Endodermal cell (in vitro differentiated cells): ENCODE measurements around the gene DDAH1. TPM values are rescaled to one million over a fixed set of nuclear protein-coding genes. Genes with fewer than 3 reads are reported as not detected.

Experiments used
- DNase-seq: peaks from one replicate; pipeline ENCODE4 v3.0.0-alpha.2; 2017
- H3K27ac ChIP-seq: 2 replicates; pipeline ENCODE4 v1.5.1; 2013; ENCODE audit warnings: mild to moderate bottlenecking, low read depth, low read length, moderate library complexity
- H3K27me3 ChIP-seq: 2 replicates; pipeline ENCODE4 v1.6.1; 2013; ENCODE audit warnings: mild to moderate bottlenecking, low read length, moderate library complexity; ENCODE audit not compliant: insufficient read depth, control insufficient read depth, poor library complexity, severe bottlenecking
- H3K36me3 ChIP-seq: 2 replicates; pipeline ENCODE4 v1.7.0; 2013; ENCODE audit warnings: mild to moderate bottlenecking, low read length, moderate library complexity; ENCODE audit not compliant: control insufficient read depth, insufficient read depth
- H3K4me1 ChIP-seq: one replicate; pipeline ENCODE4 v1.7.0; 2013; ENCODE audit warnings: low read length; ENCODE audit not compliant: control insufficient read depth, insufficient read depth
- H3K4me3 ChIP-seq: 2 replicates; pipeline ENCODE4 v1.5.1; 2013; ENCODE audit warnings: mild to moderate bottlenecking, low read length, moderate library complexity
- H3K9ac ChIP-seq: 2 replicates; pipeline ENCODE4 v1.6.1; 2013; ENCODE audit warnings: mild to moderate bottlenecking, low read length, moderate library complexity; ENCODE audit not compliant: poor library complexity, severe bottlenecking; ENCODE audit errors: extremely low read depth
- H3K9me3 ChIP-seq: 2 replicates; pipeline ENCODE4 v1.6.1; 2013; ENCODE audit warnings: mild to moderate bottlenecking, low read length, moderate library complexity; ENCODE audit not compliant: control insufficient read depth
- H3K27ac Mint-ChIP-seq: 2 replicates; pipeline ENCODE4 v1.8.0; 2020; ENCODE audit warnings: mixed read lengths
- H3K27me3 Mint-ChIP-seq: 2 replicates; pipeline ENCODE4 v1.8.0; 2021; ENCODE audit warnings: mild to moderate bottlenecking, mixed read lengths; ENCODE audit not compliant: insufficient read depth
- H3K36me3 Mint-ChIP-seq: 2 replicates; pipeline ENCODE4 v1.8.0; 2020; ENCODE audit warnings: low read depth, mixed read lengths
- H3K4me1 Mint-ChIP-seq: 2 replicates; pipeline ENCODE4 v1.8.0; 2020; ENCODE audit warnings: mixed read lengths
- H3K4me3 Mint-ChIP-seq: 2 replicates; pipeline ENCODE4 v1.8.0; 2020; ENCODE audit warnings: mild to moderate bottlenecking, moderate library complexity, mixed read lengths
- H3K9me3 Mint-ChIP-seq: 2 replicates; pipeline ENCODE4 v1.8.0; 2020; ENCODE audit warnings: mild to moderate bottlenecking, mixed read lengths
- CTCF ChIP-seq: fragments of 200-600 bp; sonication (generic); conservative IDR thresholded peaks from 2 replicates; pipeline ENCODE4 v1.5.0; 2021; ENCODE audit warnings: antibody characterized with exemption, mild to moderate bottlenecking
- WGBS, 2 experiments: methylation state at CpG; one replicate each; pipeline versions ENCODE4 v1.1.5 to v1.1.7; 2013; ENCODE audit warnings: missing lambda C conversion rate in 2 of 2, mixed read lengths in 1 of 2; ENCODE audit not compliant: insufficient coverage in 1 of 2, insufficient read length in 1 of 2; 5-methylcytosine and 5-hydroxymethylcytosine counted together
- total RNA-seq, 2 donors: library from RNA; stranded (reverse); fragmentation: NEBNext Ultra II Directional in 1 of 2; extraction: Animal tissue kit (Norgen Biotek cat#: 25700) in 1 of 2; gene quantifications; 2 replicates in 1 of 2; 3 replicates in 1 of 2; pipeline ENCODE4 v1.2.1, GENCODE V29; 2021

The DDAH1 gene
- total RNA-seq, 2 donors from 2014 or later, result 16.3 to 22.8 TPM

GRCh38 chr1:85352055-85352454, 112.9 kb downstream of the DDAH1 start:
- H3K36me3 ChIP-seq, result no peaks in the 10 kb centered on the region
- H3K36me3 Mint-ChIP-seq, result no peaks in the 10 kb centered on the region
- WGBS, 2 experiments, result 86% methylated on average over 4 of the region's 4 CpGs; no CpG with 5 or more reads in 1 of the 2 experiments
- H3K27ac ChIP-seq, result no peak overlapping the region
- no peak overlapping the region for H3K4me3 ChIP-seq
- no peak overlapping the region for H3K27ac Mint-ChIP-seq
- H3K4me1 ChIP-seq, result no peaks in the 10 kb centered on the region
- H3K27me3 Mint-ChIP-seq, result no peaks in the 10 kb centered on the region
- no peak for DNase-seq
- no peaks in the 10 kb centered on the region for H3K9me3 Mint-ChIP-seq
- H3K9me3 ChIP-seq, result no peaks in the 10 kb centered on the region
- no peak overlapping the region for H3K9ac ChIP-seq
- no peaks in the 10 kb centered on the region for H3K27me3 ChIP-seq
- no peaks in the 10 kb centered on the region for H3K4me1 Mint-ChIP-seq
- no peak for TF ChIP-seq CTCF
- H3K4me3 Mint-ChIP-seq, result no peak overlapping the region

GRCh38 chr1:85351202-85351828, 113.6 kb downstream of the DDAH1 start:
- no peaks in the 10 kb centered on the region for H3K4me1 Mint-ChIP-seq

GRCh38 chr1:85349224-85349623, 115.7 kb downstream of the DDAH1 start:
- Histone ChIP-seq H3K9ac (no peak overlapping the region), H3K4me3 (no peak overlapping the region), H3K4me1 (no peaks in the 10 kb centered on the region), H3K27ac (no peak overlapping the region), H3K27me3 (no peaks in the 10 kb centered on the region), H3K36me3 (no peaks in the 10 kb centered on the region), H3K9me3 (no peaks in the 10 kb centered on the region)
- H3K27me3 Mint-ChIP-seq, result no peaks in the 10 kb centered on the region
- H3K4me3 Mint-ChIP-seq, result no peak overlapping the region
- H3K36me3 Mint-ChIP-seq, result no peaks in the 10 kb centered on the region
- no peak for DNase-seq
- TF ChIP-seq CTCF, result no peak
- WGBS, 2 experiments, result 88% methylated on average over 1 to 3 of the region's 3 CpGs
- no peak overlapping the region for H3K27ac Mint-ChIP-seq
- H3K4me1 Mint-ChIP-seq, result peaks cover 1% of the 10 kb centered on the region
- H3K9me3 Mint-ChIP-seq, result no peaks in the 10 kb centered on the region

More at GRCh38 chr1:85351202-85351828, 113.6 kb downstream of the DDAH1 start:
- H3K27me3 ChIP-seq, result no peaks in the 10 kb centered on the region
- Mint-ChIP-seq H3K4me3 (no peak overlapping the region), H3K27me3 (no peaks in the 10 kb centered on the region), H3K36me3 (no peaks in the 10 kb centered on the region), H3K27ac (no peak overlapping the region), H3K9me3 (no peaks in the 10 kb centered on the region)
- H3K9me3 ChIP-seq, result no peaks in the 10 kb centered on the region
- WGBS, 2 experiments, result 97% methylated on average over 2 of the region's 3 CpGs; no CpG with 5 or more reads in 1 of the 2 experiments
- H3K36me3 ChIP-seq, result no peaks in the 10 kb centered on the region
- no peak overlapping the region for H3K9ac ChIP-seq
- TF ChIP-seq CTCF, result no peak
- H3K4me1 ChIP-seq, result no peaks in the 10 kb centered on the region
- H3K27ac ChIP-seq, result no peak overlapping the region
- H3K4me3 ChIP-seq, result no peak overlapping the region
- no peak for DNase-seq
